ENCODE measurements around the gene RC3H1.
"Not testable (repeated sequence)": the region's sequence is repeated elsewhere in the genome, so short reads cannot be mapped to it uniquely, and the experiment has no call there.

RC3H1 gene

DNA sequence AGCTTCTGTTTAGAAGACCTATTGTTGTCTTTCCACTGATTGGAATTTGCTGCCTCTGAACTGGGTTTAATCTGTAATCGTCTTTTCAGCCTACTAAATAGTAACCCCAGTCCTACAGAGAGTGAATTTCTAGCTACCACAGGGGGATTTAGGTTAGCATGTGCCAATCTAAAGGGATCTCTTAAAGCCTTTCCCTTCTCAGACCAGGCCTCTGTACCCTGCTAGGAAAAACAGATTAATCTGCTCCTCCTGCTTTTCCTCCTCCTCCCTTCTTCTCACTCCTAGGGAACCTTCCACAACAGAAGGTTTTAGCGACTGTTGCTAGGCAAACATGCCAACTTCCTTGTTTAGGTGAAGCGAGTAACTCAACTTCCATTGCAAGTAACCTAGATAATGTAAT lies 1.3 kb upstream of the RC3H1 start:
- DNase-seq: peak; percentile 62 to 78

DNA sequence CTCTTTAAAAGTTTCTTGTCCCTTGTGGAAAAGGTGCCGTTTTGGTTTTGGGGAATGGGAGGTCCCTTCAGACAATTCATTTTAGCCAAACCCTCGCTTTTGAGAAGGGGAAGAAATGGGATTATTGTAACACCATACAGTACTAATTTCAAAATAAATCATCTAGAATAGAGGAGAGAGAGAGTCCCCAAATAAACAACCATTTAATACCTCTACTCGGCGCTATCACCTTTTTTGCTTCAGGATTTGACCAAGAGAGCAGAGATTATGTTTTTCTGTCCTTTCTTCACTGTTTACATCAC lies 770 bp upstream of the RC3H1 start:
- peak in 1 of 2 experiments; percentile 16 for DNase-seq

DNA sequence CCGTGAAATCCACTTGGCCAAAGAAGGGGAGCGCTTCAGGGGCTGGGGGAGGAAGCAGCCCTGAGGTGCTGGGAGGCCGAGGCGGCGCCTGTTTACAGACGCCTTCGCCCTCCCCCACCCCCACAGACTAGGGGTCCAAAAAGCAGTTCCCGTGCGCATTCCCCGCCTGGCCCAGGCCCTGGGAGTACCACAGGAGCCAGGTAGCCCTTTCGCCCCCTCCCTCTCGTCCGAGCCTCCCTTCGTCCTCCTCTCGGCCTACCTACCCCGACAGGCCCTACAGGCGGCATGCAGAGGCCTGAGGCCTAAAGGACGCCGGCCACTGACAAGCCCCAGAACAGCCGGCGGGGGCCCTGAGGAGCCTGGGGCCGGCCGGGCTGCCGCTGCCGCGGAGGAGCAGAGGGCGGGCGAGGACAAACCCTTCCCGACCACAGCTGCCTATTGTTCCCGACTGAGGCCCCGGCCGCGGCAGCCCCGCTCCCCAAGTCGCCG lies 522 bp downstream of the RC3H1 start:
- DNase-seq: peak in 1 of 2 experiments; percentile 45

DNA sequence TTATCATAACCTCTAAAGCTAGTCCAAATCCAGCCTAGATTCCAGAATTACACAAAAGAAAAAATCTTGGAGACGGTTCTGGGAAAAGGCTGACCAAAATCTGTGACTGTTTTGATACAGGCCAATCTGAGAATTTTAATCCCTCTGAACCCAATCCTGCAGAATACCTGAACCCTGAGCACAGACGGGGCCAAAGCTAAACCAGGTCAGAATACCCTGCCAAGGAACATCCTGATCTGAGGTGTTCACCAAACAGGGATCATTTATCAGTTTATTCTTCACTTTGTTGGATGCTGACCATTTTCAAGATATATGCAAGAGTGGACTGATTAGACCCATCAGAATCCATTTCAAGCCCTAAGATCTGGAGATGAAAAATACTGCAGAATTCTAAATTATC lies 3.6 kb downstream of the RC3H1 start:
- no peak for DNase-seq

DNA sequence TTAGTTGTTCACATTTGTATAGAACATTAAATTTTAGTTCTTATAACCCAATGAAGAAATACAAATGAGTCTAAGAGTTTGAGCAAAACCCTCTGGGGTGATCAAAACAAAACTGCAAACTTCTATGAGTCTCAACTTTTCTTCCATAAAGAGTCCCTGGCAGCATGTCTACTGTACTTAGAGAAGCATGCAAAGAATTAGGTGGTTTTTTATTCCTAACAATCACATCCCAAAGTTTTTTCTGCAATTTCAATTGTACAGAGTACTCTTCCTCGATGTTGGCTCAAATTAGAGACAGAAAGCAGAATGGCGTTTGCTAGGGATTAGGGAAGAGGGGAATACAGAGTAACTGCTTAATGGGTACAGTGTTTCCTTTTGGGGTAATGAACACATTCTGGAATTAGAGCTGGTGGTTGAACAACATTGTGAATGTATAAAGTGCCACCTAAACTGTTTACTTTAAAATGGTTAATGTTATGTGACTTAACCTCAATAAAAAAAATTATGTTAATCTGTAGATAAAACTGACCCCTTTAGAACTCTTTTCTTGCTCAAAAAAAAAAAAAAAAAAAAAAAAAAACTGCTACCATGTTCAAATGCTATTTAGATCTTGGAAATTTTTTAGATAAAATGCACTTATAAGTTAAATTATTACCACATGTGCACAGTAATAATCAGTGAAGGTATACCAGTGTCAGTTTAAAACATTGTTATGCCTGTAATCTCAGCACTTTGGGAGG lies 4.8 kb downstream of the RC3H1 start:
- no peak for DNase-seq

DNA sequence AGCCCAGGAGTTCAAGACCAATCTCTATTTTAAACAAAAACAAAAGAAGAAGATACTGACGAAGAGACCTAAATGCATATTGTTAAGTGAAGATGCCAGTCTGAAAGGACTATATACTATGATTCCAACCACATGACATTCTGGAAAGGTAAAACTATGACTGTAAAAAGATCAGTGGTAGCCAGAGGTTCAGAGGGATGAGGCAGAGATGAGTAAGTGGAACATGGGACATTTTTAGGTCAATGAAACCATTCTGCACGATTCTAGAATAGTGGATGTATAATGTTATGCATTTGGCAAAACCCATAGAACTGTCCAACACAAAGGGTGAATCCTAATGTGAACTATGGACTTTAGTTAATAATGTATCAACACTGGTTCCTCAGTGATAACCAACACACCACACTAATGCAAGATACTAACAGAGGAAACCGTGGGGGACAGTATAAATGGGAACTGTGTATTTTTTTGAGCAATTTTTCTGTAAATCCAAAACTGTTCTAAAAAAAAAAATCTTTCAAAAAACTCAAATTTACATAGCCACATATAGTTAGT lies 8.2 kb downstream of the RC3H1 start:
- no peak for DNase-seq

DNA sequence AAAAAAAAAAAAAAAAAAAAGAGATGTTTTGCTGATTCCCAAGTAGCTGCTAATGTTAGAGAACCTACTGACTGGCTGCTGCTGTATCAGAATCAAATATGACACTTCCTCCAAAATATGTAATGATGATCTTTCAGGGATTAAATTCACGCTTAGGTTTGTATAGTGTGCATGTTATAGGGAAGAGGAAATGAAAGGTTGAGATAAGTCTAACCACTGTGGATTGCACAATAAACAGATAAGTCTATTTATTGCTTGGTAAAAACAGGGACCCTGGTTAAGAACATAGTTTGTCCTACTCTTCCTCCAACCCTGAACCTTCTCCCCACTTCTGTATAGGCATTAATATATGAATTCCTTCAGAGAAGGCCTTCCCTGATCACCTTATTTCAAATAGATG lies 13.2 kb downstream of the RC3H1 start:
- peak; percentile 54 to 61 for DNase-seq

DNA sequence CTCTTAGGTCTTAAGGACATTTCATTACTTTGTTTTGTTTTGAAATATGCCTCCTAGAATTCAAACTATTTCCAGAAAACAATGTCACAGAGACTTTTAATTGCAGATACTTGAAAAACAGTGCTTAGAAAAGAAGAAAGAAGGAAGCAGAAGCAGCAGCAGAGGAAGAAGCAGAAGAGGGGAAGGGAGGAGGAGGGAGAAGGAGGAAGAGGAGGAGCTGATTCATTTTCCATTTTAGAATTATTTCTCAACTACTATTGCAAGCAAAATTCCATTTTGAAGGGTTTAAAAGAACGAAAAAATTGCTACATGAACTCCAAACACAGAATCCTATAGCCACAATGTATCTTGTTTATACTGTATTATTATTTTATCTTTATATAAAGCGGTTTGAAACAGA lies 13.9 kb downstream of the RC3H1 start:
- DNase-seq: peak; percentile 41 to 62

DNA sequence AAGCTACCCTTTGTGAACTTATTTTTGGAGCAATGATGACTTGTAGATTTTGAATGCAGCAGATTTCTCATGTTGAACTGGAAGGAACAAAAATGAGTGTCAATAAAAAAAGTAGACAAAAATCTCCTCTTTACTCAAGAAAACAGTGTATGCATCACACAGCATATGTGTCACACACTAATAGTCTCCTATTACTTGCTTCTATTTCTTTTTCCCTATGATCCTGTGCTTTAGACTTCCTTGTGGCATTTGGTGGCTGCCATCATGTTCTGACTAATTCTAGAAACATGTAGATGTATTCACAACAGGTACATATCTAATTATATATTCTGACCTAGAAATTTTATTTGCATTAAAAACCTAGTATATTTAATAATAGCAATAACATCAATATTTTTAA lies 14.3 kb downstream of the RC3H1 start:
- DNase-seq: no peak

DNA sequence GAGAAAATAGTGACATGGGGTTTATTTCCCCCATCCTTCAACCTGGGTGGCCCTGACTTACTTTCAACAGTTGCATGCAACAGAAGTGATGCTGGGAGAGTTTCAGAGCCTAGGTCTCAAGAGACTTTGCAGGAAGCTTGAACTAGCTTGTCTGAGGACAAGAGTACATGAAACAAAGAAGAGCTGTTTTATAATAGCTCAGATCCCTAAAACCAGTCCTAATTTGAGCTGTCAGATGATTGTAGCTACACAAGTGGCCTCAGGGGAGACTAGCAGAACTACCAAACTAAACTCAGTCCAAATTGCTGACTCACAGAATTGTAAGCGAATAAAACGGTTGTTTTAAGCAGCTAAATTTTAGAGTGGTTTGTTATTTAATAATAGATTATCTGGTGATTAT lies 17.1 kb downstream of the RC3H1 start:
- DNase-seq: no peak

DNA sequence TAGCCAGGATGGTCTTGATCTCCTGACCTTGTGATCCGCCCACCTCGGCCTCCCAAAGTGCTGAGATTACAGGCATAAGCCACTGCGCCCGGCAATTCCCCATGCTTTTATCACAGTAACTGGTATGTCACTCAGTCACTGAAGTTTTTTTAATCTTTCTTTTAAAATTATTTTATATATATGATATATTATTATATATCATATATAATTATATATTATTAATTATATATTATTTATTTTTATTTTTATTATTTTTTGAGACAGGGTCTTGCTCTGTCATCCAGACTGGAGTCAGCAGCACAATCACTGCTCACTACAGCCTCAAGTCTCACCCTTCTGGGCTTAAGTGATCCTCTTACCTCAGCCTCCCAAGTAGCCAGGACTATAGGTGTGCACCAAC lies 18.3 kb downstream of the RC3H1 start:
- DNase-seq: no peak

DNA sequence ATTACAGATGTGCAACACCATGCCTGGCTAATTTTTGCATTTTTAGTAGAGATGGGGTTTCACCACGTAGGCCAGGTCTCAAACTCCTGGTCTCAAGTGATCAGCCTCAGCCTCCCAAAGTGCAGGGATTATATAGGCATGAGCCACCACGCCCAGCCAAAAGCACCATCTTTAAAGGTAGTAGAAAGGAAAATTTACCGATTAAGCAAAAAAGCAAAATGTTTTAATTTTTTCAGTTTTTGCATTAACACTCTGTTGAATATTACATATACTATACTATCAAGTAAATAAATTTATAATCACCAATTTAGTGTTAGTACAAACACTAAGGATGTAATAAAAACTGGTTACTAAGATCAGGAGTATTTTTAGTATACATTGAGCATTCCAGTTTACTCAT lies 20.6 kb downstream of the RC3H1 start:
- DNase-seq: no peak

DNA sequence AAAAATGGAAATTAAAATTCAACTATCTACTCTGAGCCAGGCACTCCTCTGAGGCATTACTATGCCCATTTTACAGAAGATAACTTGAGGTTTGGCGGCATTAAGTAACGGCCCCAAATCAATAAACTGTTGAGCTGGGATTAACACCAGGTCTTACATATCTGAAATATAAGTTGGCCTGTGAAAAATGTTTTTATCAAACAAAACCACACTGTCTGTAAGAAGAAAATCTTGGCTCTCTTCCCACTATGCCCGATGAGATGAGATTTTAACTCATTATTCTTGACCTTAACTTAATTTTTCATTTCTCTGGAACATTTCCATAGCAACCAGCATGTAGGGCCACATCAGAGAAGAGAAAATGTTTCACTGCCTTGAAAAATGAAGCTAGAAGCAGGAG lies 21.8 kb downstream of the RC3H1 start:
- DNase-seq: no peak

DNA sequence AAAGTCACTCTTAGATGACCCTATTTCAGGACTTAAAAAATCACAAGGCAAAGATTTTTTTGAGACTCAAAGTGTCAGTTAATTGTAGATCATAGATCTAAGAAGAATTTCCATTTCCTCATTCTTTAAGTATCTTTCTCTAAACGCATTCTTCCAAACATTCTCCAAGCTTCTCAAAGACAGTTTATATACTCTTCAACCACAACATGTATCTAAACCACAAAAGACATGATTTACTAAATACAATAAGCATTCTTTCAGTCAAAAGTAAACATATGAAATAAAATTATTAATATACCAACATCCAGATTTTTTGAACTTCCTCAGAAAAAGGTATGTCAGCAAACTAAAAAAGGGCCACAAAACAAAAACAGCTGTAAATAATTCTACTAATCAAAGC lies 24.4 kb downstream of the RC3H1 start:
- no peak for DNase-seq

DNA sequence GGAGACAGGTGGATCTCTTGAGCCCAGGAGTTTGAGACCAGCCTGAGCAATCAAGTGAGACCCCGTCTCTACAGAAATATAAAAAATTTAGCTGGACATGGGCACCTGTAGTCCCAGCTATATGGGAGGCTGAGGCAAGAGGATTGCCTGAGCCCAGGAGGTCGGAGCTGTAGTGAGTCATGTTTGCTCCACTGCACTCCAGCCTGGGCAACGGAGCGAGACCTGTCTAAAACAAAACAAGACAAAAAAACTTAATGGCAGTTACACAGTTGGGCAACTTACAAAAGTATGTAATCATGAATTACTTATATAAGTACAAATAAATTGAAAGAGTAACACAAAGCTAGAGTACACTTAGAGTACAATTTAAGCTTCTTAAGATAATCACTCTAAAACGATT lies 25.2 kb downstream of the RC3H1 start:
- DNase-seq: no peak

DNA sequence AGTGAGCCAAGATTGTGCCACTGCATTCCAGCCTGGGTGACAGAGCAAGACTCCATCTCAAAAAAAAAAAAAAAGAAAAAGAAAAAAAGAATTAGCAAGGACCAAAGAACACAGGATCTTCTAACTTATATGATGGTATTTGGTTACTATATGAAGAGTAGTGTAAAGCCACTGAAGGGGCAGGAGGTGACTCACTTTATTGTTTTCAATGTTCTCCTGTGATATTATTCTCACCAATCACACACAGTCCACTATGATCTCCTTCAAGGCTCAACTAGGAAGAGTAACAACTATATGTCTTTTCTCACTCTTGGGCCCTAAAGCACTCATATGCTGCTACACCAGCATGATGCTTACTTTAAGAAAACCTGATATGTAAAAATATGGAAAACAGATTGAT lies 26.7 kb downstream of the RC3H1 start:
- no peak for DNase-seq

DNA sequence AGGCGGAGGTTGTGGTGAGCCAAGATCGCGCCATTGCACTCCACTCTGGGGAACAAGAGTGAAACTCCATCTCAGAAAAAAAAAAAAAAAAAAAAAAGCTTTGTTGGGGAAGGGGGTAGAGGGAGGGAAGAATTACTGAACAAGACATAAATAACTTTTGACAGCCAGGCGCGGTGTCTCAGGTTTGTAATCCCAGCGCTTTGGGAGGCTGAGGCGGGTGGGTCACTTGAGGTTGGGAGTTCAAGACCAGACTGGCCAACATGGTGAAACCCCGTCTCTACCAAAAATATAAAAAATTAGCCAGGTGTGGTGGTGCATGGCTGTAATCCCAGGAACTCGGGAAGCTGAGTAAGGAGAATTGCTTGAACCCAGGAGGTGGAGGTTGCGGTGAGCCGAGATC lies 28.2 kb downstream of the RC3H1 start:
- DNase-seq: not testable (repeated sequence)

DNA sequence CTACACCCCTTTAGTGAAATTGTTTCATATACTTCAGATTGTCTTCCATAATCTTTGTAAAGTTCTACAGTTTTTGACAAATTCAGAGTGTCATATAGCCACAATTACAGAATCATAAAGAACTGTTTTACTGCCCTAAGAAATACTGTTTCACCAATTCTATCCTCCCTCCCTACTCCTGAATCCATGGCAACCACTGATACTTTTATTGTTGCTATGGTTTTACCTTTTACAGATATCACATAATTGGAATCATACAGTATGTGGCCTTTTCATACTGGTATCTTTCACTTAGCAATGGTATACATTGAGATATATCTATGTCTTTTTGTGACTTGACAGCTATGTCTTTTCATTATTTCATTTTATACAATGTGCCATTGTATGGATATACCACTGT lies 34.1 kb downstream of the RC3H1 start:
- no peak for DNase-seq

DNA sequence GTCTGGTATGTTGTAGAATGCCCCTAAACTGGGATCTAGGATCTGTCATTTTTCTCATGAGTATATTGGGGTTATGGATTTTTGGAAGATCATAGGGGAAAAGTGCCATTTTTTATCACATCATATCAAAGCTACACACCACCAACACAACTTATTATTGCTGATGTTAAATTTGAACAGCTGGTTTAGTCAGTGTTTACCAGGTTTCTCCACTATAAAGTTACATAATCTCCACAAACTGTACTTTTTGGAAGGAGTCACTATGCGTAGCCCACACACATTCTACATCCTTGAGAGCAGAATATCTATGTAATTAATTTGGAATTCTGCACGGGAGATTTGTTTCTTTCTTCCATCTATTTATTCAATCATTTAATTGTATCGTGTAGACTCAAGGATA lies 35.2 kb downstream of the RC3H1 start:
- no peak for DNase-seq

DNA sequence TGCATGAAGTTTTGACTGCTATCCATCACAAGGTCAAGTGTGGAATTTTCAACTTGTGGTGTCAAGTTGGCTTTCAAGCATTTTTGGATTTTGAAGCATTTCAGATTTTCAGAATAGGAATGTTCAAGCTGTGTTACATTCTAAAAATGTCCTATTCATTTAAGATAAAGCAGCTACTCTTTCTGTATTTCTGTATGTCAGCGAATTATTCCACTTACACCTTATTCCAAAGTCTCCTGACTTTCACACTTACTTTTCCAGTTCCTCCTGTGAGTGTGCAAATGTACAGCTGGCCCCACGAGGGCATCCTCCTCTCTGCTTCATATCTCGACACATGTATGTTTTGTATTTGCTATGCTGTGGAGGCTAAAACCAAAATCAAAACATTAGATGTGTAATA lies 51.9 kb downstream of the RC3H1 start:
- DNase-seq: no peak

DNA sequence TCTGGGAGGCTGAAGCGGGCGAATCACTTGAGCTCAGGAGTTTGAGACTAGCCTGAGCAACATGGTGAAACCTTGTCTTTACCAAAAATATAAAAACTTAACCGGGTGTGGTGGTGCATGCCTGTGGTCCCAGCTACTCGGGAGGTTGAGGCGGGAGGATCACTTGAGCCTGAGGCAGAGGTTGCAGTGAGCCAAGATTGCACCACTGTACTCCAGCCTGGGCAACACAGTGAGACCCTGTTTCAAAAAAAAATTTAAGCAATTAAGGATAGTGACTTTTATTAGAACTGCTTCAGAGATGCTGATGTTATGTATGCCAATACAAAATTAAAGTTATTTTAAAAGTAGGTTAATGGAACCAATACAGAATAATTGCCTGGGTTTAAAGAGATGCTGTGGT lies 56.3 kb downstream of the RC3H1 start:
- not testable (repeated sequence) for DNase-seq

DNA sequence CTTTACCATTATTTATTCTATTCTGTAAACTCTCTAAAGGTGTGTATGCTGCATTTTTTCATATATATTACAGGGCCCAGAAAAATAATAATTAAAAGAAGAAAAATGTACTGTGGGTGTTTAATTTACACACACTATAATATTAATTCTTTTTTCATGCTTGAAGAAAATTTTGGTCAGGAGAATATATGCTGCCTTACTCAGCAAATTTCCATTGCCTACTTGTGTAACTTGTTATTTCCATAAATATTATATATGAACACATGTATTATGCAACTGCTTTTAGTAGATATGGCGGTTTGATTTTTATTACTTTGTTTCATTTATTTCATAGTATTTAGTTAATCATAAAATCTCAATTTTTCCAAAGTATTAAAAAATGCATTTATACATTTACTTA lies 58.7 kb downstream of the RC3H1 start:
- no peak for DNase-seq

DNA sequence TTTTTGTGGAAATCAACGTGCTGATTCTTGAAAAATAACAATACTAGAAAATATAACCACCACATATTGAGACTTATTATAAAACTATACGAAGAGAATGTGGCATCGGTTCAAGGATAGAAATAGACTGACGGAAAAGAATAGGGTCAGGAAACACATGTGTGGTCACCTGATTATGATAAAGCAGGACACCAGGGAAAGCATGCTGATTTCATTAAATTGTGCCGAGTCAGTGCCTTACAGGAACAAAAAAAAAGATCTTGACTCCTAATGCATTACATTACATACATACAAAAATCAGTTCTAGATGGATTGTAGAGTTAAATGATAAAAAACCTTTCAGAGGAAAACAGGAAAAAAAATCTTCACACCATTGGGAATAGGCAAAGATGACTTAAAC lies 61.5 kb downstream of the RC3H1 start:
- no peak for DNase-seq

DNA sequence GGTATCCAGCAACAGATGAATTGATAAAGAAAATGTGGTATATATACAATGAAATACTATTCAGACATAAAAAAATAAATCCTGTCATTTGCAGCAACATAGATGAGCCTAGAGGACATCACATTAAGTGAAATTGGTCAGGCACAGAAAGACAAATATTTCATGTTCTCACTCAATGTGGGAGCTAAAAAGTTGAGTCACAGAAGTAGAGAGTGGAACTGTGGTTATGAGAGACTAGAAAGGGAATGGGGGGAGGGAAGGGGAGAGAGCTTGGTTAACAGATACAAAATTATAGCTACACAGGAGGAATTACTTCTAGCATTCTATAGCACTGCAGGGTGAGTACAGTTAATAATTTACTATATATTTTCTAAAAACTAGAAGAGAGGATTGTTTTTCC lies 68.0 kb downstream of the RC3H1 start:
- no peak for DNase-seq

DNA sequence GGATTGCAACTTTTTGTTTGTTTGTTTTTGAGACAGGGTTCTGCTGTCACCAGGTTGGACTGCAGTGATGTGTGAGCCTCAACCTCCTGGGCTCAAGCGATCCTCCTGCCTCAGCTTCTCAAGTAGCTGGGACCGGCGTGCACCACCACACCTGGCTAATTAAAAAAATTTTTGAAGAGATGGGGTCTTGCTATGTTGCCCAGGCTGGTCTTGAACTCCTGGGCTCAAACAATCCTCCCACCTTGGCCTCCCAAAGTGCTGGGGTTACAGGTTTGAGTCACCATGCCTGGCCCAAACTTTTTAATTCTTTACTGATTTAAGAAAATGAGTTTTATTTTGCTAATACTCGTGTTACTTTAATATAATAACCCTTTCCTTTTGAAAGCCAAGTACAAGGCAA lies 73.6 kb downstream of the RC3H1 start:
- DNase-seq: no peak
